HG02852 (cell line): ENCODE data around the gene KIAA0319L.
"Not testable (repeated sequence)": the region's sequence is repeated elsewhere in the genome, so short reads cannot be mapped to it uniquely, and the experiment has no call there.

ENCODE experiments used
- ATAC-seq: cut with Tn5 transposase; IDR thresholded peaks from one replicate; pipeline ENCODE4 v1.9.1; 2021; ENCODE audit warnings: mild to moderate bottlenecking, moderate library complexity; ENCODE audit not compliant: unreplicated experiment

Gene KIAA0319L

DNA sequence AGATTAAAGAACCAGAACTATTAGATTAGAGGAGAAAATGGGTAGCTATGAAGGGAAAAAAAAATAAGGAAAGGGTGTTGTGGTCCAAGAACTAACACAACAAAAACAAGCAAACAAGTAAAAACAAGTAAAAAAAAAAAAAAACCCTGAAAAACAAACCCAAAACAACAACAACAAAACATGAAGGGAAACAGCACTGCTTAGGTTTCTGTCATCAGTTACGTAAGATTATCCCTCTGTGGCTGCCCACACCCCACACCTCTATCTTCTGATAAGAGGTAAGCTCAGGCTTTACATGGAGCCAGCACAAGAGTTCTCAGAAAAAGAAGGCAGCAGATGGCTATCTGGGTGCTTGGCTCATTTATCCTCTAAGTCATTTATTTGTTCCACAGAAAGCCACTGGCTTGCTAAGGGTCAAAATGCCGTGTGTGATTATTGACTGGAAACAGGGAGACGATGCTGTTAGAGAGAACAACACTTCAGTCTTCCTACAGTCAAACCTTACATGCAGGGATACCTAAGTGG, 57.5 kb downstream of the KIAA0319L start:
- ATAC-seq = no peak

DNA sequence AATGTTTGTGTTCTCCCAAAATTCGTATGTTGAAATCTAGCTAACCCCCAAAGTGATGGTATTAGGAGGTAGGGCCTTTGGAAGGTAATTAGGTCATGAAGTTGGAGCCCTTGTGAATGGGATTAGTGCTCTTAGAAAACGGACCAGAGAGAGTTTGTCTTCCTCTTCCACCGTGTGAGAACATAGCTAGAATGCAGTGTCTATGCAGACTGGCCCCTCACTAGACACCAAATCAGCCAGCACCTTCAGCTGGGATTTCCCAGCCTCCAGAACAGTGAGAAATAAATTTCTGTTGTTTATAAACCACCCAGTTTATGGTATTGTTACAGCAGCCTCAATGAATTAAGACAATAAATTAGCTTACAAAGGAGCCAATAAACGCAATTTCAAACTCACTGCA, 58.0 kb downstream of the KIAA0319L start:
- ATAC-seq = no peak

DNA sequence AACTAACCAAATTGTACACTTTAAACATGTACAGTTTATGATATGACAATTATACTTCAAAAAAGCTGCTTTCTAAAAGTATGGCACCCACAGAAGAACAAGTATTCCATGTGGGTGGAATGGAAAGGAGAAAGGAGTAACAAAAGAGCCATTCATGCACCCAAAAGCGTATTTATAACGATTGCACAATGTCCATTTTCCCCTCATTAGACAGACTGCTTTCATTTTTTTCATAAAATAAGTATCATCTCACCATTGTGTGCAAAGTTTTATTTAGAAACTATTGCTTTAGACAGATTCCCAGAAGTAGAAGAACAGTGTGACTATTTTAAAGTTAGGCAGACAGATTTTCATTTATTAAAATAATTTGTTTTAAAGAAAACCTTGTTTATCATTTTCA, 59.6 kb downstream of the KIAA0319L start:
- no peak for ATAC-seq

DNA sequence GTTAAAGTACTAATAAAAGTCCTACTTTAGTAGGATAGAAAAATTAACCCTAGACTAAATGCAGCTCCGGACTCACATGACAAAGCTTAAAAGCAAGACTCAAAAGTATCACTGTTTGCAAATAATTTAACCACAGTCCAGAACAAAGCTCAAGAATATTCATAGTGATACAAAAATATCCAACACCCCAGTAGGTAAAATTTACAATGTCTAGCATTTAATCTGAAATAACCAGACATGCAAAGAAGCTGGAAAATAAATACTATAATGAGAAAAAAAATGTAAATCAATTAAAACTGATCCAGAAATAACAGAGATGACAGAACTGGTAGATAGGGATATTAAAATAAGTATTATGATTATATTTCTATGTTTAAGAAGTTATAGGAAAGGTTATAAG, 67.0 kb downstream of the KIAA0319L start:
- no peak for ATAC-seq

DNA sequence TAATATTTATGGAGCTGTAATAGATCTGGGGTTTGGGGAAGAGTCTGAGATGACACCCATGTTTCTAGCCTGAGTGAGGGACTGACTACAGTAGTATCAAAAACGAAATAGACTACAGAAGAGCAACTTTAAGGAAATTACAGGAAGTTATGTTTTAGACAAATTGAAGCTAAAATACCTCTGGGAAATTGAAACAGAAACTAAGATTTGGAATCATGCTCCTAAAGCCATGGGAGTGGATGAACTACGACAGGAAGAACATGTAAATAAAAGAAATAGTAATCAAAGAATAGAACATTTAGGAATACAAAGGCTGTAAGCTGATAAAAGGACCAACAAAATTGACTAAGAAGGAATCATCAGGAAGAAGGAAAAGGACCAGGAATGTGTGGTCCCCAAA, 68.9 kb downstream of the KIAA0319L start:
- no peak for ATAC-seq

DNA sequence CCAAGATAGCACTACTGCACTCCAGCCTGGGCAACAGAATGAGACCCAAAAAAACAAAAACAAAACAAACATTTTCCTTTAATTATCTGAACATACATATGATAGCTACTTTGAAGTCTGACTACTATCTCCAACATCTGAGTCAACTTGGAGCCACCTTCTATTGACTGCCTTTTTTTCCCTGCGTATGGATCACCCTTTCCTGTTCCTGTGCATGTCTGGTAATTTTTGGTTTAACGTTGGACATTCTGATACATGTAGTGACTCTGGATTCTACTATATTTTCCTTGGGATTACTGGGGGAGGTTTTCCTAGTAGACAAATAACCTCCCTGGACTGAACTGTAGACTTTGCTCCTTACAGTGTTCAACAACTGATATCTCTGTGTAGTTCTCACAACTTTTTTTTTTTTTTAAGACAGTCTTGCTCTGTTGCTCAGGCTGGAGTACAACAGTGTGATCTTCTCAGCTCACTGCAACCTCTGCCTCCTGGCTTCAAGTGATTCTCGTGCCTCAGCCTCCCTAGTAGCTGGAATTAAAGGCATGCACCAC, 70.3 kb downstream of the KIAA0319L start:
- no peak for ATAC-seq

DNA sequence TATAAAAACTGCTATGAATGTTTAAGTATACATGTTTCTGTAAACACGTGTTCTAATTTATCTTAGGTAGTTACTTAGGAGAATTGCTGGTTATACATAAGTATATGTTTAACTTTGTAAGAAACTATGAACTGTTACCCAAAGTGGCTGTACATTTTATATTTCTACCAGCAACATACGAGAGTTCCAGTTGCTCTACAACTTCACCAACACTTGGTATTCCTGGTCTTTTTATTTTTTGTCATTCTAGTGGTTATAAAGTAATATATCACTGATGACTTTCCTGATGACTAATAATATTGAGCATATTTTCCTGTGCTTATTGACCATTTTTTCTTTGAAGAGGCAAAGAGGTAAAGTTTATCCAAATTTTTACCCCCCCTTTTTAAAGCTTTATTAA, 76.0 kb downstream of the KIAA0319L start:
- ATAC-seq = no peak

DNA sequence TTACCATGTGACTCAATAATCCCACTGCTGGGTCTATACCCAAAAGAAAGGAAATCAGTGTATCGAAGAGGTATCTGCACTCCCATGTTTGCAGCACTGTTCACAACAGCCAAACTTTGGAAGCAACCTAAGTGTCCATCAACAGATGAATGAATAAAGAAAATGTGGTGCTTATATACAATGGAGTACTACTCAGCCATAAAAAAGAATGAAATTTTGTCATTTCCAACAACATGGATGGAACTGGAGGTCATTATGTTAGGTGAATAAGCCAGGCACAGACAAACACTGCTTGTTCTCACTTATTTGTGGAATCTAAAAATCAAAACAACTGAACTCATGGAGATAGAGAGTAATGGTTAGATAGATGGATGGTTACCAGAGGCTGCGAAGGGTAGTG, 79.3 kb downstream of the KIAA0319L start:
- no peak for ATAC-seq

DNA sequence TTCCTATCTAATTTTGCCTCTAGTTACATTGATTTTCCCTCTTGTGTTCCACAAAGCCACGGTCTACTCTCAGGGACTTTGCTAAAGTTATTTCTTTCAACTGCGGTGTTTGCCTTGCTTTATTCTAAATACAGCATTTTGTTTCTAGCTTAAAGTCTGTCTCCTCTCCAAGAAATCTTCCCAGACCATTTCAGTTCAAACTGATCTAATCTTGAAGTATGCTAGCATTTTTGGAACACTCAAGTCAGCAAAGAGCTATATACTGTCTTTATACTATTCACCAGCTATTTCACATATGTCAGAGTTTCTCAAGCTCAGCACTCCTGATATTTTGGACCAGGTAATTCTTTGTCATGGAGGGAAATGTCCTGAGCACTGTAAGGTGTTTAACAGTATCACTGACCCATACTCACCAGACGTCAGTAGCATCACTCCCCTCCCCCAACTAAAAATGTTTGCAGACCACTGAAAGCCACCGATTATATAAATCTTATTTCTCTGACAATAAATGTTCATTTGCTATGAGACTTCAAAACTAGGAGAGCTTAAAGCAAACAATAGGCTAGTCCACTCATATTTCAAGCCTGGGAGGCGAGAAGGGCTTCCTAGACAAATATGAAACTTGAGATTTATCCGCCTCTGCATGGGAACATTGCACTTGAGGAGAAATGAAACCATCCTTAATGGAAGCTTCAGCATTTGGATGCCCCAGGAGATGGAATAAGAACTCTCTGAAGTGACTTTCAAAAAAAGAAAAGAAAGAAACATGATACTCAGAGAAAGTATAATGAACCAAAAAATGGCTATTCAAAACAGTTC, 81.1 kb downstream of the KIAA0319L start:
- no peak for ATAC-seq

DNA sequence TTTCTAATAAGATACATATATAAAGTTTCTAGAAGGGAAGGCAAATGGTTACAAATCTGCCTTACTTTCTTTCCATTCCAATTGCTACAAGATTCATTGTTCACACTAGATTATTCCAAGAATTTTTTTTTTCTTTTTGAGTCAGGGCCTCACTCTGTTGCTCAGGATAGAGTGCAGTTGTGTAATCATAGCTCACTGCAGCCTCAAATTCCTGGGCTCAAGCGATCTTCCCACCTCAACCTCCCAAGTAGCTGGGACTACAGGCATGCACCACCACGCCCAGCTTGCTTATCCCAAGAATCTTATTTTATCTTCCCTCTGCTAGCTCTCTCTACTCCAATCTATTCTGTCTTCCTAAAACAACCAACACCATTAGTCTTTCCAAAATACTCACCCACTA, 81.8 kb downstream of the KIAA0319L start:
- no peak for ATAC-seq

DNA sequence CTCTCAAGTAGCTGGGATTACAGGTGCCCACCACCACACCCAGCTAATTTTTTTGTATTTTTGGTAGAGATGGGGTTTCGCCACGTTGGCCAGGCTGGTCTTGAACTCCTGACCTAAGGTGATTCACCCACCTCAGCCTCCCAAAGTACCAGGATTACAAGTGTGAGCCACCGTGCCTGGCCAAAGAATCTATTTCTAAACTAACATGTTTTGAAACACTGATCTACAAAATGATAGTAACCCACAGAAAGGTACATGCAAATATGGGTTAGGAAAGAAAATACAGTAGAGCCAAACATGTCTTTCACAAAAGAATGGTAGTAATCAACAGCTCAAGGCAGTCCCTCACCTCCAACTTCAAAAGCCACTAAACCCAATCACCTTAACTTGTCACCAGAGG, 84.0 kb downstream of the KIAA0319L start:
- ATAC-seq = not testable (repeated sequence)

DNA sequence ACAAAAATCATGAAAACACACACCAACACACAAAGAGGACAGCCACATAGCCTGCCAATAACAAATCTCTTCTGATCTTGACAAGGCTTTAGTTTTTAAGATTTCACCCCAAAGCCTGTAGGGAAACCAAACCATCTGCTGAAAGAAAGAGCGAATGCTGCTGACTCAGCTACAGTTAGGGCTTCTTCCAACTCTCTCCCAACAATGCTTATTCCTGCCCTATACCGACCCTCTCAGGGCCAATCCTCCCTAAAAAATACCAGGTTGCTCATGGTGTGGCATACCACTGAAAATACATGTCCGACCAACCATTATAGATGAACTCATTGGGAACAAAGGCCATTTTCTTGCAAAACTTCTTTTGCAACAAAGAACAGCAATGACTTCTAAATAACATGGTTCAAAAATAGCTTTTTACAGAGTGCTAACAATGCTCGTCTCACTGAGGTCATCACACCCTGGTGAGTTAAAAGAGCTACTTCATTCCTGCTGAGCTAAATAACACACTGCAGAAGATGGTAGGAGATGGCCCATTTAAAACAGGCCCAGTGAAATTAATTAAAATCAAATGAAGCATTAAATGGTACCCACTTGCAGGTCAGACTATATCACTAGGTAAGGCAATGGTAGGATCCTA, 86.1 kb downstream of the KIAA0319L start:
- ATAC-seq = no peak

DNA sequence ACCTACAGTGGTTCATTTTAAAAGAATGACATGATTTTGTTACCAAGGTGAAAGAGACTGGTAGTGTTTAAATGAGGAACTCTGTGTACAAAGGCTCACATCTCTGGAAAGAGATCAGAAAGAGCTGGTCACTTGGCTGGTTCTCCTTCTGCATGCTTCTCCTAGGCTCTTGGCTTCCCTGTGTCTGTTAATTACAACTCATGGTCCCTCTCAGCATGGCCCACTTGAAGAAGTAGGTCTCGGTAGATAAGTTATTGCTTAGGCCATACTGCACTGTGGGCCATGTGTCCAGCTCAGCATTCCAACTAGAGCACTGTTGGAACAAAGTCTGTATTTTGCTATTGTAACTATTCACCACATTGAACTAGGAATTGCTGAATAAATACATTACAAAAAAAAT, 91.1 kb downstream of the KIAA0319L start:
- no peak for ATAC-seq

DNA sequence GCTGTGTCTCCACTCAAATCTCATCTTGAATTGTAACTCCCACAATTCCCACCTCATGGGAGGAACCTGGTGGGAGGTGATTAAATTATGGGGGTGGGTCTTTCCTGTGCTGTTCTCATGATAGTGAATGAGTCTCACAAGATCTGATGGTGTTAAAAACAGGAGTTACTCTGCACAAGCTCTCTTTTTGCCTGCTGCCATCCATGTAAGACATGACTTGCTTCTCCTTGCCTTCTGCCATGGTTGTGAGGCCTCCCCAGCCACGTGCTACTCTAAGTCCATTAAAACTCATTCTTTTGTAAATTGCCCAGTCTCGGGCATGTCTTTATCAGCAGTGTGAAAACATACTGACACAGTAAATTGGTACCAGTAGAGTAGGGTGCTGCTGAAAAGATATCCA, 93.5 kb downstream of the KIAA0319L start:
- ATAC-seq = not testable (repeated sequence)

DNA sequence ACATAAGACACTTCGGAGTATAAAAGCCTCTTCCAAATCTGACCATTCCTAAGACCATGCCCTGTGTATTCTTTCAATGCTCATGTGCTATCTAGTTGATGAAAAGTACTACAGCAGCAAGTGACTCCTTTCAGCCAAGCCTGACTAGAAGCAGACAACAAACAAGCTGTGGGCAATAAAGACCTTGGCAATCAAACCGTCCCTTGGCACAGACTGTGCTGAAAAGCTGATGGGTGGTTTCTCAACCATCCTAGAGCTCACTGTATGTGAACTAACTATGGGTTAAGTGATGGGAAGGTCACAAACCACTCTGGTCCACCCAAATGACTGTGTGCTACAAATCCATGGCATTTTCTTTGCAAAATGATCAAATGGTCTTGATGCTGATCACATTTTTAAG, 94.0 kb downstream of the KIAA0319L start:
- ATAC-seq = no peak

DNA sequence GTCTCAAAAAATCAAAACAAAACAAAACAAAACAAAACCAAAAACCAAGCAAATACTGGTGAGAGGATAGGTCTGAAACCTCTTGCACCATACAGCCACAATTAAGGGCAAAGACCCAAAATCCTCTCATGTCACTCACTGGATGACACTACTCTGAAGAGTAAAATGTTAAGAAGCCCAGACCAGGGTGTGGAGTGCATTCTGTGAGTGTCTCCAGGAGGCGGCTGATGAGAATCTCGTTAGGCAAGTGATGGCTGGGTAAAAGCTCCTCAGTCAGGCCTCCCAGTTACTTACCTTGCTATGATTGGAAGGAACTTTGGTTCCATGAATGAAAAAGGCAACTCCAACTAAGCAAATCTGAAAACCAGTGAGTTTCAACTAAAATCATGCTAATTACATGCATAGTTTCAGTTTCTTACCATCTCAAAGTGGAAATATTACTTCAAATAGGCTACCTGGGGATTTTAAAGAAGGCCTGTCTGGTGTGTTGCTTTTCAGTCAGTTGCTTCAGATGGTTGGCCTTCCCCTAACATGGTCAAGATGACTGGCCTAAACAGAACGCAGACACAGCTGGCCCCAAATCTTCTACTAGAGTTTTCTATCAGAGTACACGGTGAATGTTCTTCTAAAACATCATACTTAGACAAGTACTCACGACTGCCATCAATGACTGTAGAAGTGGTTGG, 95.1 kb downstream of the KIAA0319L start:
- no peak for ATAC-seq

DNA sequence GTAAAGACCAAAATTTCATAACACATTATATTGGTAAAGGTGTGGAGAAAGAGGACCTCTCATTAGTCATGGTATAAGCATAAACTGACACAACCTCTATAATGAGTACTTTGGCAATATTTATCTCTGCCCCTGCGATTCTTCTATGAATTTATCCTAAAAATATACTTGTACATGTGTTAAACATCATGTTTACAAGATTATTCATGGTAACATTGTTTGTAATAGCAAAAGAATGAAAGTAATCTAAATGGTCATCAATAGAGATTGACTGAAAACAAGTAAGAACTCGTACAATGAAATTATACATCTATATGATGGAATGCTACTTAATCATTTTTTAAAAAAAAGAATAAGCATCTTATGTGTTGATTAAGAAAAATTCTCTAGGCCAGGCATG, 96.4 kb downstream of the KIAA0319L start:
- no peak for ATAC-seq

DNA sequence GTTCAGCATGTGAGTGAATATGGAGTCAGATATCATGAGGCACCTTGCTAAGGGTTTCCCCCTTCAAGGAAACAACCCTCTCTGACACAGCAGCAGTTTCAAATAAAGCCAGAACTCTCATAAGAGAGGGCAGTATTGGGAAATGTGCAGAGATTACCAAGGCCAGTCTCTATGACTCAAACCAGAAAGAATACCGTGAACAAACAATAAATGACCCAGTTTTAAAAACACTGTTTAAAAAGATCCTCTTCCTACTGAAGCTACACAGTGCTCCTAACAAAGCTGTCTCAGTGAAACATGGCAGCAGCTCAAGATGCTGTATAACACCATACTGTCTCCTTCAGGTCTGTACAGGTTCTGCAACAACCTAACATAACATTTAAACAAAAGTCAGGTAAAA, 102.6 kb downstream of the KIAA0319L start:
- ATAC-seq = no peak

DNA sequence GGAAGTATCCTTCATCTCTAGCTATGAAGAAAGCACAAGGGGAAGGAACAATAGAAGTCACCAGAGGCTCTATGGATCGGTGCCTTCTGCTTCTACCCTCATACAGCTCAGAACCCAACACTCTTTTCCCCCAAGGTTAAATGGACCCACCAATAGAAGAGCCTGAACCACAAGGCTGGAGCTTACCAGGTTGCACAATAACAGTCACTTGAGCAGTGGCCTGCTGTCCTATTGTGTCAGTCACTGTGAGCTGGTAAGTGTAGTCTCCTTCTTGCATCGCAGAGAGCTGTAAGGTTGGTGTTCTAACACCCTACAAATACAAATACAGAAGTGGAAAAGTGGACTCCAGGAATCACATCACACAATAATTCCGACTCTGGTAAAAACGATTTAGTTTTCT, 103.0 kb downstream of the KIAA0319L start:
- no peak for ATAC-seq

DNA sequence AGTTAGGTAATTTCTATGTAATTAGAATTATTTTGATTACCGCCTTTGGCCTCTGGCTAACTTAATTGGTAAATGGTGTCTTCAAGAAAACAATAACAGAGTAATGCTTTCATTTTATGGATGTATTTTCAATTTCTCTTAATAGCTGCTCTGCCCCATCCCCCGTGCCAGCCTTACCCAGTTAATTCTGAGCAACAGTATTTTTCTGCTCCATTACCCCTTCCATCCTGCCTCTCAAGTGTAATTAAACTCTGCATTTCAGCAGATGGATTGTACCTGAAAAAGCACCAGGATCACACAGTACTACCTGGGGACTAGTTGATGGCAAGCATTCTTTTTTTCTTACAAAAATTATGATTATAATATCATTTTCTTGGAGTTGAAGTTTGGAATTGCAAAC, 104.2 kb downstream of the KIAA0319L start:
- no peak for ATAC-seq

DNA sequence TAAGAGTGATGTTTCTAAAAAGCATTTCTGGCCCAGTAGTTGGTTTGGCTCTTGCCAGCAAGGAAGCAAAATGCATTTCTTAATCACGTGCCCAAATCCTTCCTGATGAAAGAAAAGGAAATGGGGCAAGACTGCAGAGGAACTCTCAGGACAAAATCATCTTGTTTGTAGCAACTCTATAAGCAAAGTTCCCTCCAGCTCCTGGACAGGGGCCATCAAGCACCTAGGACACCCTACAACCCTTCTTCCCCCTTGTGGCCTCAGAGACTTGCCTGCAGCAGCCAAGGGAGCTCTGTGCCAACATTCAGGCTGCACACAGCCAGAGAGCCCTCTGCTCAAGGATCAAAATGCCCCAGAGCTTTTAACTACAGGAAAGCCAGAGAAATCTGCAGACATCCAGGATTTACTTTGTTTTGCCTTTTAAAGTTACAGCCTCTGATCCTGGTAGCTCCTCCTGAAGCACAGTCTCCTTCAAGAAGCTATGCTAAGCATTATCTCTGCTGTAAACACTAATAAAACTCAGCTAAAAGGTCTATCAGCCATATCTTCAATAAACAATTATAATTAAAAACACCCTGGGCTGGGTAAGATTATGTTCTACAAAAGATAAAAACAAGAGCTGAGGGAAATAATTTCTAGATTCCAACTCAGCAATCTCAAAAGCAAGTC, 105.0 kb downstream of the KIAA0319L start:
- ATAC-seq = no peak
